Left lung (tissue), 10 donors: ENCODE measurements around the gene TRA2B. TPM values are rescaled to one million over a fixed set of nuclear protein-coding genes. Genes with fewer than 3 reads are reported as not detected.
A peak's percentile ranks its signal among the peaks of the same experiment; 100 is the strongest.

Experiments used
- ATAC-seq: fragments of 200-7000 bp; cut with Tn5 transposase; one replicate; pipeline ENCODE4 v1.9.1; 2020; ENCODE audit warnings: moderate library complexity
- DNase-seq, 4 donors: peaks; one replicate each; pipeline ENCODE4 v3.0.0-alpha.2; 2013 to 2020
- H3K27ac ChIP-seq, 2 donors: fragments of 200-600 bp; sonication (generic) in 1 of 2; one replicate each; pipeline versions ENCODE4 v1.5.0 to v1.8.0; 2020 to 2021
- H3K27me3 ChIP-seq, 2 donors: fragments of 200-600 bp; sonication (generic) in 1 of 2; one replicate each; pipeline versions ENCODE4 v1.5.0 to v1.8.0; 2020 to 2021
- H3K36me3 ChIP-seq, 2 donors: fragments of 200-600 bp; sonication (generic) in 1 of 2; one replicate each; pipeline versions ENCODE4 v1.5.0 to v1.8.0; 2020 to 2021
- H3K4me1 ChIP-seq, 2 donors: fragments of 200-600 bp; one replicate each; pipeline ENCODE4 v1.8.0; 2021
- H3K4me3 ChIP-seq, 2 donors: fragments of 200-600 bp; sonication (generic) in 1 of 2; one replicate each; pipeline versions ENCODE4 v1.5.0 to v1.8.0; 2020 to 2021; ENCODE audit warnings: mild to moderate bottlenecking in 1 of 2
- H3K9me3 ChIP-seq, 2 donors: fragments of 200-600 bp; sonication (generic) in 1 of 2; one replicate each; pipeline versions ENCODE4 v1.5.0 to v1.8.0; 2020 to 2021
- CTCF ChIP-seq, 2 donors: fragments of 200-600 bp; sonication (generic) in 1 of 2; IDR thresholded peaks; one replicate each; pipeline versions ENCODE4 v1.5.0 to v1.8.0; 2021; ENCODE audit warnings: antibody characterized with exemption in 2 of 2
- intact Hi-C, 2 donors: fragments of 100-400 bp; cut with DNase I; formaldehyde crosslinking; loops; one replicate each; pipeline versions ENCODE4 v1.11.2 to v1.14.2; 2022
- polyA plus RNA-seq, 6 donors: library from polyadenylated mRNA; unstranded; fragments of 120-200 nt; gene quantifications; one replicate each; pipeline ENCODE4 v1.2.1, GENCODE V29; 2013; ENCODE audit not compliant: insufficient read length in 6 of 6
- total RNA-seq, 2 donors: library from RNA; stranded (reverse); fragmentation: NEBNext Ultra II Directional; extraction: Animal tissue kit (Norgen Biotek cat#: 25700); gene quantifications; one replicate each; pipeline ENCODE4 v1.2.1, GENCODE V29; 2021
- donor health status: DM: no; HTN: yes; CAD: no.
- donor health status: DM: no; HTN: no; CAD: no.

TRA2B gene
- total and polyA plus RNA-seq, 8 donors, result 86.0 to 300 (median 273) TPM

- Histone ChIP-seq H3K4me3 (no peak overlapping the region), H3K27me3 (no peaks in the 10 kb centered on the region), H3K4me1 (no peaks in the 10 kb centered on the region), H3K36me3 (no peaks in the 10 kb centered on the region), H3K9me3 (peaks cover 0 to 6% of the 10 kb centered on the region in 2 donors), H3K27ac (no peak overlapping the region)
- DNase-seq, result no peak
- ATAC-seq, result no peak
- TF ChIP-seq CTCF (IDR thresholded peaks at IDR 0.05), result no peak
- intact Hi-C loops, result no loop called here
Measured at GRCh38 chr3:185966655-185967054, 28.8 kb upstream of the TRA2B start.

- H3K4me3 ChIP-seq, result no peak overlapping the region
- ATAC-seq (no peak), DNase-seq (no peak)
- peaks cover 0 to 6% of the 10 kb centered on the region in 2 donors for H3K9me3 ChIP-seq
- TF ChIP-seq CTCF (IDR thresholded peaks at IDR 0.05), result no peak
- no peaks in the 10 kb centered on the region for H3K4me1 ChIP-seq
- no peak overlapping the region for H3K27ac ChIP-seq
- H3K36me3 ChIP-seq, result no peaks in the 10 kb centered on the region
- intact Hi-C loops, result no loop called here
- no peaks in the 10 kb centered on the region for H3K27me3 ChIP-seq
Measured at GRCh38 chr3:185965496-185965895, 27.7 kb upstream of the TRA2B start.

GRCh38 chr3:185961675-185962232 is 23.9 kb upstream of the TRA2B start:
- Histone ChIP-seq H3K27ac (no peak overlapping the region), H3K4me3 (no peak overlapping the region), H3K27me3 (no peaks in the 10 kb centered on the region), H3K36me3 (no peaks in the 10 kb centered on the region), H3K9me3 (peaks cover 0 to 6% of the 10 kb centered on the region in 2 donors), H3K4me1 (peaks cover 0 to 10% of the 10 kb centered on the region in 2 donors)
- intact Hi-C loops, result no loop called here
- no peak for TF ChIP-seq CTCF (IDR thresholded peaks at IDR 0.05)
- ATAC-seq (no peak), DNase-seq (no peak)

- H3K27ac ChIP-seq, result peak overlapping the region; percentile 70 to 77
- H3K36me3 ChIP-seq, result no peaks in the 10 kb centered on the region
- peaks cover 0 to 10% of the 10 kb centered on the region in 2 donors for H3K4me1 ChIP-seq
- TF ChIP-seq CTCF (IDR thresholded peaks at IDR 0.05), result no peak
- peak; percentile 28 for ATAC-seq
- peak overlapping the region in 1 of 2 donors; percentile 19 for H3K4me3 ChIP-seq
- intact Hi-C loops, result no loop called here
- H3K9me3 ChIP-seq, result peaks cover 0 to 6% of the 10 kb centered on the region in 2 donors
- no peaks in the 10 kb centered on the region for H3K27me3 ChIP-seq
- DNase-seq, result no peak
Measured at GRCh38 chr3:185960522-185961288, 22.9 kb upstream of the TRA2B start.
